Hepatocyte (in vitro differentiated cells): Measurements from ENCODE around the gene RAP1B. TPM values are rescaled to one million over a fixed set of nuclear protein-coding genes. Genes with fewer than 3 reads are reported as not detected.

Experiments
- DNase-seq: peaks from one replicate; pipeline ENCODE4 v3.0.0-alpha.2; 2016; ENCODE audit warnings: low spot score
- H2AFZ ChIP-seq: fragments of 200-600 bp; sonication (generic); 2 replicates; pipeline ENCODE4 v1.6.0; 2016; ENCODE audit warnings: antibody characterized with exemption, mild to moderate bottlenecking
- H3K27ac ChIP-seq: fragments of 200-600 bp; sonication (generic); 2 replicates; pipeline ENCODE4 v1.5.1; 2016; ENCODE audit warnings: mild to moderate bottlenecking
- H3K27me3 ChIP-seq: fragments of 200-600 bp; sonication (generic); 2 replicates; pipeline ENCODE4 v1.6.1; 2016
- H3K36me3 ChIP-seq: fragments of 200-600 bp; sonication (generic); replicated peaks from 2 replicates; pipeline ENCODE4 v1.5.1; 2016; ENCODE audit warnings: low read depth; ENCODE audit not compliant: insufficient read depth
- H3K4me1 ChIP-seq: fragments of 200-600 bp; sonication (generic); 2 replicates; pipeline ENCODE4 v1.5.1; 2016; ENCODE audit warnings: mild to moderate bottlenecking, moderate library complexity; ENCODE audit not compliant: insufficient read depth
- H3K4me2 ChIP-seq: fragments of 200-600 bp; sonication (generic); 2 replicates; pipeline ENCODE4 v1.6.0; 2016
- H3K4me3 ChIP-seq: fragments of 200-600 bp; sonication (generic); 2 replicates; pipeline ENCODE4 v1.5.1; 2016; ENCODE audit warnings: mild to moderate bottlenecking
- H3K79me2 ChIP-seq: fragments of 200-600 bp; sonication (generic); 2 replicates; pipeline ENCODE4 v1.6.0; 2017; ENCODE audit warnings: mild to moderate bottlenecking
- H3K9me2 ChIP-seq: fragments of 200-600 bp; sonication (generic); replicated peaks from 2 replicates; pipeline ENCODE4 v1.6.0; 2017; ENCODE audit warnings: mild to moderate bottlenecking; ENCODE audit not compliant: insufficient read depth
- H3K9me3 ChIP-seq: fragments of 200-600 bp; sonication (generic); 2 replicates; pipeline ENCODE4 v1.5.1; 2016; ENCODE audit warnings: low read depth, mild to moderate bottlenecking
- H4K20me1 ChIP-seq: fragments of 200-600 bp; sonication (generic); 2 replicates; pipeline ENCODE4 v1.6.0; 2016; ENCODE audit warnings: mild to moderate bottlenecking; ENCODE audit not compliant: insufficient read depth, poor library complexity, severe bottlenecking
- CTCF ChIP-seq: fragments of 200-600 bp; sonication (generic); IDR thresholded peaks from 2 replicates; pipeline ENCODE4 v1.5.1; 2016; ENCODE audit warnings: antibody characterized with exemption, mild to moderate bottlenecking; ENCODE audit not compliant: poor library complexity
- EZH2 ChIP-seq: fragments of 200-600 bp; sonication (generic); IDR thresholded peaks from 2 replicates; pipeline ENCODE4 v1.6.1; 2016; ENCODE audit warnings: antibody characterized with exemption, mild to moderate bottlenecking, borderline replicate concordance
- EZH2phosphoT487 ChIP-seq: fragments of 200-600 bp; sonication (generic); IDR thresholded peaks from one replicate; pipeline ENCODE4 v1.6.1; 2018; ENCODE audit warnings: antibody characterized with exemption, mild to moderate bottlenecking, low read depth, moderate library complexity; ENCODE audit not compliant: unreplicated experiment, severe bottlenecking
- WGBS: methylation state at CpG from one replicate; pipeline ENCODE4 v1.1.6; 2016; ENCODE audit warnings: low lambda C conversion rate; ENCODE audit errors: missing lambda C conversion rate; 5-methylcytosine and 5-hydroxymethylcytosine counted together
- polyA plus RNA-seq: library from polyadenylated mRNA; unstranded; fragments of >200 nt; fragmentation: Nextera tagmentation; extraction: Ambion mirVana; gene quantifications from 2 replicates; pipeline ENCODE4 v1.2.1, GENCODE V29; 2016
- total RNA-seq: library from RNA; depleted of rRNA; stranded (reverse); fragments of >200 nt; gene quantifications from 2 replicates; pipeline ENCODE4 v1.2.3, GENCODE V29; 2014

Gene RAP1B
- total and polyA plus RNA-seq, 2 experiments from 2014 or later = 179 to 257 TPM

- WGBS = 90% methylated on average over 3 of the region's 3 CpGs
- H3K4me2 ChIP-seq = no peak overlapping the region
- TF ChIP-seq EZH2phosphoT487 (no peak), CTCF (no peak), EZH2 (no peak)
Measured at GRCh38 chr12:68638171-68638570, 27.5 kb downstream of the RAP1B start.

DNA sequence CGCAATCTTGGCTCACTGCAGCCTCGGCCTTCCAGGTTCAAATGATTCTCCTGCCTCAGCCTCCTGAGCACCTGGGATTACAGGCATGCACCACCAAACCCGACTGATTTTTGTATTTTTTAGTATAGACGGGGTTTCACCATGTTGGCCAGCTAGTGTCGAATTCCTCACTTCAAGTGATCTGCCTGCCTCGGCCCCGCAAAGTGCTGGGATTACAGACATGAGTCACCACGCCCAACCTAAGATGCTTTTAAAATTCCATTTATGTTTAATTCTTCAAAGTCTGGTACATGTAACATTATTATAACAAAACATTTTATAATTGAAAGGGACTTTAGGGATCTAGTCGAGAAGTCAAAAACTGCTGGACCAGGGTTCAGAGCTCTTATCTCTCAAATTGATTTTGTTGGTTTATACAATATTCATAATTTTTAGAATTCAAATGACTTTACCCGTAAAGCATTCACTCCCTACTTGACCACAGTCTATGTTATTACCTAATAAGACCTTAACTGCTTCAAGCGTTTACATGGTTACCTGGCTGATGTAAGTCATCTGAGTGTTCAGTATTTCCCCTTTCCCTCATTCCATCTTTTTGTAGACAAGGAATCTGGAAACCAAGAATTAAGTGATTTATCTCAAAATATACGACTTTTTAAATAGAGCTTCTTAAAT is 28.2 kb downstream of the RAP1B start:
- H3K4me3 ChIP-seq = no peak overlapping the region
- no peak overlapping the region for H2AFZ ChIP-seq
- WGBS = 83% methylated on average over 12 of the region's 12 CpGs
- no peak for DNase-seq
- peaks cover 96% of the 10 kb centered on the region for H4K20me1 ChIP-seq
- no peaks in the 10 kb centered on the region for H3K27me3 ChIP-seq
- no peaks in the 10 kb centered on the region for H3K9me2 ChIP-seq
- H3K79me2 ChIP-seq = peaks cover 99% of the 10 kb centered on the region
- no peak overlapping the region for H3K4me2 ChIP-seq
- no peak for TF ChIP-seq EZH2
- no peak for TF ChIP-seq EZH2phosphoT487
- no peak for TF ChIP-seq CTCF
- H3K9me3 ChIP-seq = no peaks in the 10 kb centered on the region
- peaks cover 2% of the 10 kb centered on the region for H3K36me3 ChIP-seq
- H3K27ac ChIP-seq = no peak overlapping the region
- no peaks in the 10 kb centered on the region for H3K4me1 ChIP-seq

More at GRCh38 chr12:68638171-68638570, 27.5 kb downstream of the RAP1B start:
- no peak overlapping the region for H3K4me3 ChIP-seq
- no peak for DNase-seq
- no peak overlapping the region for H3K27ac ChIP-seq
- no peaks in the 10 kb centered on the region for H3K27me3 ChIP-seq
- H3K9me2 ChIP-seq = no peaks in the 10 kb centered on the region
- H2AFZ ChIP-seq = no peak overlapping the region
- H3K4me1 ChIP-seq = no peaks in the 10 kb centered on the region
- H3K36me3 ChIP-seq = peaks cover 2% of the 10 kb centered on the region
- H4K20me1 ChIP-seq = peaks cover 96% of the 10 kb centered on the region
- H3K79me2 ChIP-seq = peaks cover 99% of the 10 kb centered on the region
- H3K9me3 ChIP-seq = no peaks in the 10 kb centered on the region

- Histone ChIP-seq H3K27me3 (no peaks in the 10 kb centered on the region), H3K4me2 (no peak overlapping the region), H2AFZ (no peak overlapping the region), H3K79me2 (peaks cover 99% of the 10 kb centered on the region), H3K9me3 (no peaks in the 10 kb centered on the region), H4K20me1 (peaks cover 96% of the 10 kb centered on the region), H3K27ac (no peak overlapping the region), H3K9me2 (no peaks in the 10 kb centered on the region), H3K36me3 (peaks cover 2% of the 10 kb centered on the region), H3K4me1 (no peaks in the 10 kb centered on the region), H3K4me3 (no peak overlapping the region)
- TF ChIP-seq EZH2phosphoT487 (no peak), CTCF (no peak), EZH2 (no peak)
- DNase-seq = no peak
- 92% methylated on average over 1 of the region's 1 CpG for WGBS
Measured at GRCh38 chr12:68639396-68639767, 28.7 kb downstream of the RAP1B start.
